ENCODE measurements around the gene PRSS1.
A peak's percentile ranks its signal among the peaks of the same experiment; 100 is the strongest.
"Not testable (repeated sequence)": the region's sequence is repeated elsewhere in the genome, so short reads cannot be mapped to it uniquely, and the experiment has no call there.

Gene PRSS1

GRCh38 chr7:142773937-142774744 is 24.9 kb downstream of the PRSS1 start:
- no peak for DNase-seq (ENCODE audit: low read depth)

DNA sequence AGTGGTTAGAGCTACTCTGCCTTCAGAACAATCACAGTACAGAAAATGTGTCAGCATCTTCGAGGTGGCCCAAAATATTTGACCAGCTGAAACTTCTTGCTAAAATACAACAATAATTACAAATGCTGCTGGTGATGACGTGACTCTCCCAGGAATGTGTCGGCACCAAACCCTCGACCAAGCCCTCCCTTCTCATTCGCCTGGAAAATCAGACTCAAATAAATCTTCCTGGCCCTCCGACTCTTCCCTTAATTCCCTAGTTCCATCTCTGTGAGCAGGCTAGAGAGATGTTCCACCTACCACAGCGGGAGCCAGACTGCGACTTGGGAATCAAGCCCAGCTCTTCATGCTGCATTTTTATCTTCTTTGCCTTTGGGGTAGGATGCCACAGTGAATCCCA is 25.6 kb downstream of the PRSS1 start:
- DNase-seq (ENCODE audit: low read depth), result no peak

- not testable (repeated sequence) for DNase-seq (ENCODE audit: low read depth)
These were observed 26.3 kb downstream of the PRSS1 start for GRCh38 chr7:142775351-142776115.

- peak; percentile 31 for DNase-seq (ENCODE audit: low read depth)
These were observed 27.1 kb downstream of the PRSS1 start for GRCh38 chr7:142776206-142776844.

DNA sequence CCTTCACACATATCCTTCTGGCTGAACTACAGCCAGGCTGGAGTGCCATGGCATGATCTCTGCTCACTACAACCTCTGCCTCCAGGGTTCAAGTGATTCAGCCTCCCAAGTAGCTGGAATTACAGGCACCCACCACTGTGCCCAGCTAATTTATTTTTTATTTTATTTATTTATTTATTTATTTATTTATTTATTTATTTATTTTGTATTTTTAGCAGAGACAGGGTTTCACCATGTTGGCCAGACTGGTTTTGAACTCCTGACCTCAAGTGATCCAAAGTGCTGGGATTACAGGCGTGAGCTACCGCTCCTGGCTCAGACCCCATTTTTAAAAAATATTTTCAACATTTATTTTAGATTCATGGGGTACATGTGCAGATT is 27.6 kb downstream of the PRSS1 start:
- not testable (repeated sequence) for DNase-seq (ENCODE audit: low read depth)

- no peak for DNase-seq (ENCODE audit: low read depth)
These were observed 28.0 kb downstream of the PRSS1 start for GRCh38 chr7:142777318-142777717.

DNA sequence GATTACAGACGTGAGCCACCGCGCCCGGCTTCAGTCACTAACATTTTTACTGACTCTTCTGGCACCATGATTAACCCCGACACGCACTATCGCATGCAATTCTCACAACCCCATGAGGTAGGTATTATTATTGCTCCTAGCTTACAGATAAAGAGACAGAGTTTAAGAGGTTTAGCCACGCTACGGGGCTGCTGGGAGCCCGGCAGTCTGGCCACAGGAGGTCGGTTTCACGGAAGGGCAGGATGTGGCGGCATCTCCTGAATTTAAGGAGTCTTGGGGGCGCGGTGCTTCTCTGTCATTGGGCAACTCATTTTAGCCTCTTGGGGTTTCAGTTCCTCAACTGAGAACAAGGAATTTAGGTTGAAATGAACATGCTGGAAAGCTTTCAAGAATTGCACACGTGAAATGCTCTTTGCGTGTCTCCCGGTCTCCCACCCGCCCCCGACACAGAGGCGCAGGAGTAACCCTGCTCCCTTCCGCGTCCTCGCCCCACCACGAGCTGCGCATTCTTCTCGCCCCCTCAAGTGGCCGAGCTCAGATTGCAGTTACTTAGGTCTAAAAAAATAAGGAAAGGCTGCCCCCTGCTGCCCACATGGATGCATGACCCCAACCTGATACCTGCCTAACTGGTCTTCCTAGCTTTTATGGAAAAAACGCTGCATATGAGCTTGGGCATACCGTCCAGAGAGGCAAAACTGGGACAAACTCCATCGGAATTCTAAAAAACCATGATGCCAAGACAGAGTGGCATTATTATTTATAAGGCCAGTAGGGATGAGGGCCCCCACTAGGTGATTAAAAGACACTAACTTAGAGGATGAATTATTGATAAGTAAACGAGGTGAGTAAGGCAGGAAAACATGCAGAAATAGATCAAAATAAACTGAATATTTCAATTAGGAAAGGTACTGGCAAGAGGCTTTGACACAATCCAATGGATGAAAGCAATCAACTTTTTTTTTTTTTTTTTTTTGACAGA is 33.9 kb downstream of the PRSS1 start:
- DNase-seq (ENCODE audit: low read depth), result peak; percentile 71

- DNase-seq (ENCODE audit: low read depth), result no peak
These were observed 34.8 kb downstream of the PRSS1 start for GRCh38 chr7:142784096-142784495.

DNA sequence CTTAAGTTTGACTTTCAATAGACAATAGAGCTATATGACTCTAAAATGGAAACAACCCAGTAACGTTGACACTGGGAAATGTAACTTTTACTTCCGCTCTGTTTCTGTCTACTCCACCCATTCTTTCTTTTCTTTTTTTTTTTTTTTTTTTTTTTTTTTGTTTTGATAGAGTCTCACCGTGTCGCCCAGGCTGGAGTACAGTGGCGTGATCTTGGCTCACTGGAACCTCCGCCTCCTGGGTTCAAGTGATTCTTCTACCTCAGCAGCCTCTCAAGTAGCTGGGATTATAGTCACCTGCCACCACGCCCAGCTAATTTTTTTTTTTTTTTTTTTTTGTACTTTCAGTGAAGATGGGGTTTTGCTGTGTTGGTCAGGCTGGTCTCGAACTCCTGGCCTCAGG is 35.4 kb downstream of the PRSS1 start:
- no peak for DNase-seq (ENCODE audit: low read depth)

GRCh38 chr7:142785841-142786250 is 36.6 kb downstream of the PRSS1 start:
- DNase-seq (ENCODE audit: low read depth), result no peak

DNA sequence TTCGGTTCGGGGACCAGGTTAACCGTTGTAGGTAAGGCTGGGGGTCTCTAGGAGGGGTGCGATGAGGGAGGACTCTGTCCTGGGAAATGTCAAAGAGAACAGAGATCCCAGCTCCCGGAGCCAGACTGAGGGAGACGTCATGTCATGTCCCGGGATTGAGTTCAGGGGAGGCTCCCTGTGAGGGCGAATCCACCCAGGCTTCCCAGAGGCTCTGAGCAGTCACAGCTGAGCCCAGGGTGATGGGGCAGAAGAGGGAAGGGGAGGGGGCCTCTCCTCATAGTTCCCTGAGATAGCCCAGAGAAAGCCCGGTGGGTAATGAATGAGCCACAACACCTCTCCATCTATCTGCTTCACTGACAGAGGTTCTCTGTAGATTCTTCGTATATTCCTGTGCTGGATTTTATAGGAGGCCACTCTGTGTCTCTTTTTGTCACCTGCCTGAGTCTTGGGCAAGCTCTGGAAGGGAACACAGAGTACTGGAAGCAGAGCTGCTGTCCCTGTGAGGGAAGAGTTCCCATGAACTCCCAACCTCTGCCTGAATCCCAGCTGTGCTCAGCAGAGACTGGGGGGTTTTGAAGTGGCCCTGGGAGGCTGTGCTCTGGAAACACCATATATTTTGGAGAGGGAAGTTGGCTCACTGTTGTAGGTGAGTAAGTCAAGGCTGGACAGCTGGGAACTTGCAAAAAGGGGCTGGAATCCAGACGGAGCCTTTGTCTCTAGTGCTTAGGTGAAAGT is 37.9 kb downstream of the PRSS1 start:
- no peak for DNase-seq (ENCODE audit: low read depth)

- no peak for DNase-seq (ENCODE audit: low read depth)
These were observed 38.5 kb downstream of the PRSS1 start for GRCh38 chr7:142787783-142788182.

GRCh38 chr7:142788303-142789289 is 39.3 kb downstream of the PRSS1 start:
- no peak for DNase-seq (ENCODE audit: low read depth)

- DNase-seq (ENCODE audit: low read depth), result no peak
These were observed 40.2 kb downstream of the PRSS1 start for GRCh38 chr7:142789441-142789840.

GRCh38 chr7:142790056-142790455 is 40.8 kb downstream of the PRSS1 start:
- no peak for DNase-seq (ENCODE audit: low read depth)

GRCh38 chr7:142790555-142790954 is 41.3 kb downstream of the PRSS1 start:
- DNase-seq (ENCODE audit: low read depth), result no peak

- no peak for DNase-seq (ENCODE audit: low read depth)
These were observed 42.2 kb downstream of the PRSS1 start for GRCh38 chr7:142791502-142791901.

DNA sequence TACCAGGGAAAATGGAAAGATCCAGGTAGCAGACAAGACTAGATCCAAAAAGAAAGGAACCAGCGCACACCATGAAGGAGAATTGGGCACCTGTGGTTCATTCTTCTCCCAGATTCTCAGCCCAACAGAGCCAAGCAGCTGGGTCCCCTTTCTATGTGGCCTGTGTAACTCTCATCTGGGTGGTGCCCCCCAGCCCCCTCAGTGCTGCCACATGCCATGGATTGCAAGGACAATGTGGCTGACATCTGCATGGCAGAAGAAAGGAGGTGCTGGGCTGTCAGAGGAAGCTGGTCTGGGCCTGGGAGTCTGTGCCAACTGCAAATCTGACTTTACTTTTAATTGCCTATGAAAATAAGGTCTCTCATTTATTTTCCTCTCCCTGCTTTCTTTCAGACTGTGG is 42.9 kb downstream of the PRSS1 start:
- no peak for DNase-seq (ENCODE audit: low read depth)

DNA sequence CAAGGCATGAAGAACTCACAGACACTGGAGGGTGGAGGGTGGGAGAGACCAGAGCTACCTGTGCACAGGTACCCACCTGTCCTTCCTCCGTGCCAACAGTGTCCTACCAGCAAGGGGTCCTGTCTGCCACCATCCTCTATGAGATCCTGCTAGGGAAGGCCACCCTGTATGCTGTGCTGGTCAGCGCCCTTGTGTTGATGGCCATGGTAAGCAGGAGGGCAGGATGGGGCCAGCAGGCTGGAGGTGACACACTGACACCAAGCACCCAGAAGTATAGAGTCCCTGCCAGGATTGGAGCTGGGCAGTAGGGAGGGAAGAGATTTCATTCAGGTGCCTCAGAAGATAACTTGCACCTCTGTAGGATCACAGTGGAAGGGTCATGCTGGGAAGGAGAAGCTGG is 43.3 kb downstream of the PRSS1 start:
- no peak for DNase-seq (ENCODE audit: low read depth)

- no peak for DNase-seq (ENCODE audit: low read depth)
These were observed 43.9 kb downstream of the PRSS1 start for GRCh38 chr7:142793156-142793555.
